Head of caudate nucleus (tissue), 42 donors: ENCODE results near the gene RECQL5.
"Not testable (repeated sequence)": the region's sequence is repeated elsewhere in the genome, so short reads cannot be mapped to it uniquely, and the experiment has no call there.

ENCODE experiments used
- DNase-seq, 42 donors: peaks; one replicate each; pipeline versions ENCODE4 v3.0.0 to v3.0.0-alpha.2; 2020 to 2021; ENCODE audit warnings: mixed read lengths in 7 of 42
- intact Hi-C: fragments of 100-400 bp; cut with DNase I; formaldehyde crosslinking; loops from one replicate; pipeline ENCODE4 v1.15.0; 2022

Gene RECQL5

DNA sequence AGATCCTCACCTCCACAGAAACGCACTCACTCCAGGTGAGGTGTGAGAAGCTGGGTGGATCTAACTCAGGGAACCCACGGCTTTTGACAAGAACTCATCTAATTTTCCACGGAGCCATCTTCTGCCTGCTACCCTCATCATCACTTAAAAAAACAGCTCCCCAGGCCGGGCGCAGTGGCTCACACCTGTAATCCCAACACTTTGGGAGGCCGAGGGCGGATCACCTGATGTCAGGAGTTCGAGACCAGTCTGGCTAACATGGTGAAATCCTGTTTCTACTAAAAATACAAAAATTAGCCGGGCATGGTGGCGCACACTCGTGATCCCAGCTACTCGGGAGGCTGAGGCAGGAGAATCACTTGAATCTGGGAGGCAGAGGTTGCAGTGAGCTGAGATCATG lies 28.9 kb downstream of the RECQL5 start:
- intact Hi-C loops, DNase-seq: not testable (repeated sequence)

DNA sequence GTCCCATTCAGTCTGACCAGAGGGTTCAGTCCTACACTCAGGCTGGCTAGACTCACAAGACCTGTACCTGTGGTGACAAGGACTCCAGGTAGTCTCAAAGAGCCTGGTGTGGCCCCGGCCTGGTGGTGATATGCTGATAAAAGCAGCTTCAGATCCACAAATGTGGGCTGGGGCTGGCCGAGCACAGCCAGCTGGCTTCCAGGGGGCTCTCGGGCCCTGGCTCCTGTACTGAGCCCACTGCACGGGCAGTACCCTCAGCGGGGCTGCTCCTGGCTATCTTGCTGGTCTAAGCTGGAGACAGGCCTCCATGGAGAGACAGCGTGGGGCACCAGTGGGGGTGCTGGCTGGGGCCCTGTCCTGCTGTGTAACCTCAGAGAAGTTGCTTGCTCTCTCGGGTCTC lies 29.4 kb downstream of the RECQL5 start:
- DNase-seq: no peak
- intact Hi-C loops: no loop called here

DNA sequence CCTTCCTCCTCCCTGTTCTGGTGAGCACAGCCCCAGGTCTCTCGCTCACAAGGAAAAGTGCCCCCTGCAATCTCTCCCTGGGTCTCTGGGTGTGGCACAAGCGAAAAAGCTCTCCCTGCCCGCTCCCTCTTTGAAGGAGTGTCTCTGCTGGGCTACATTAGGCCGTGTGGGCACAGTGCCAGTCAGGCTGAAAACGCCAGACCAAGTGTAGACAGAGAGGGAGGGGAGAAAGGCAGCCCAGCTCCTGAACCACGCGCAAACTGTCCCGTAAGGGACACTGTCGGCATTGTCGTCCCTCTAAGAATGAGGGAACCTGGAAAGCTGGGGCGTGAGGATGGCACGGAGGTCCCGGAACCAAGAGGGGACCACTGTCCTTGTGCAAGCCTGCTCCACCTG lies 29.8 kb downstream of the RECQL5 start:
- DNase-seq: peak in 39 of 42 donors; percentile 30 to 85 (median 58)

DNA sequence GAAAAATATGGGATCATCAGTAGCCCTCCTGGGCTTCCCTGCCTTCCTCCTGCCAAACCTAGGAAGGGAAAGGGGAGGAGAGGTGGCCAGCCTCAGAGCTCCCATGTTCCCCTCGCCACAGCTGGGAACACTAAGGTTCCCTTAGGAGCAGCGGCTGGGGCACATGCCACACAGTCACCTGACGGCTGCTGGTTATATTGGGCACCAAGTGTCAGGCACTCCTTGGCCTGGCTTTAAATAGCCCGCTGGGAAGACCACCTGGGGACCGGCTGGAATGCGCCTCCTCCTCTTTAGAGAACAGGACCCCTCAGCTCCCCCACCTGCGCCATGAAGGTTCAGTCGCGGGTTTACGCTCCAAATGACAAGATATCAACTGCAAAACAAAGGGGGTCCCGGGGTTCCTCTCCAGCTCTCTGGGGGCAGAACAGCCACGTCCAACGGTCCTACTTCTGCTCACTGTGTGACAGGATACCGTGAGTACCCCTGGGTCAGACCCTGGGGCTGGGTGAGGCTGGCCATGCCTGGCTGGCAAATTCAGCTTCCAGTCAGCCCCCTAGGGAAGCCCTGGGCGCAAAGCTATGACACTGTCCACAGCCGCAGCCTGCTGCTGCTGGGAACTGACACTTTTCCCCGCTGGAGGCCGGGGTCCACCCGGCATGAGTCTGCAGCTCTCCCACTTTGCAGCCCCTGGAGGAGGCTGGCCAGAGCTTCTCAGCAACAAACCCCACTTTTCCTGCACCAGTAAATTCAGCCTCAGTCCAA lies 30.4 kb downstream of the RECQL5 start:
- DNase-seq: no peak
- intact Hi-C loops: no loop called here

More for the DNA sequence above, 29.8 kb downstream of the RECQL5 start:
- intact Hi-C loops: no loop called here

DNA sequence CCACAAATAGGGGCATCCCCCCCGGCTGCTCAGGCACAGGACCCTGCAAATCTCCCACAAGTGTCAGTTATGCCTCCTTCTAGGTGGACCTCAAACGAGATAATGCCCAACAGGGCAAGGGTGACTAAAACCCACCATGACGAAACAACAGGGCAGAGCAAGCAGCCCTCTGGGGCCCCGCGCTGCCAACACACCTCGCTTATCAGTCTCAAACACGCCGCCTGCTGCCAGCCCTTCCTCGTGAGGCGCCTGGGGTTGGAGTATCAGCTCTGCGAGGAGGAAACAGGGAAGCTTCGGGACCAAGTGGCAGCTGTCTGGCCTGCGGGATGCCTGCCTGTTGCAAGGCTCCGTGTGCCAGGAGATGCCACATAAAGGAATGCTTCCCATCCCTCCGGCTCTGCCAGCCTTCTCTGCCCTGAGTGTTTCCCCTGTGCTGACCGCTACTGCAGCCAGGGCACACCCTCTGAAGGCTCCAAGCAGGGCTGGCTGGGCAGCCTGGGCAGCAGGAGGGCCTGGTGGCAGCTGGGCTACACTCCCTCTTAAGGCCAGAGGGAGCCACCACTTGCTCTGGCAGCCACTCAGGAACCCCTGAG lies 31.2 kb downstream of the RECQL5 start:
- DNase-seq: peak in 26 of 42 donors; percentile 20 to 74 (median 51)
- intact Hi-C loops: no loop called here

DNA sequence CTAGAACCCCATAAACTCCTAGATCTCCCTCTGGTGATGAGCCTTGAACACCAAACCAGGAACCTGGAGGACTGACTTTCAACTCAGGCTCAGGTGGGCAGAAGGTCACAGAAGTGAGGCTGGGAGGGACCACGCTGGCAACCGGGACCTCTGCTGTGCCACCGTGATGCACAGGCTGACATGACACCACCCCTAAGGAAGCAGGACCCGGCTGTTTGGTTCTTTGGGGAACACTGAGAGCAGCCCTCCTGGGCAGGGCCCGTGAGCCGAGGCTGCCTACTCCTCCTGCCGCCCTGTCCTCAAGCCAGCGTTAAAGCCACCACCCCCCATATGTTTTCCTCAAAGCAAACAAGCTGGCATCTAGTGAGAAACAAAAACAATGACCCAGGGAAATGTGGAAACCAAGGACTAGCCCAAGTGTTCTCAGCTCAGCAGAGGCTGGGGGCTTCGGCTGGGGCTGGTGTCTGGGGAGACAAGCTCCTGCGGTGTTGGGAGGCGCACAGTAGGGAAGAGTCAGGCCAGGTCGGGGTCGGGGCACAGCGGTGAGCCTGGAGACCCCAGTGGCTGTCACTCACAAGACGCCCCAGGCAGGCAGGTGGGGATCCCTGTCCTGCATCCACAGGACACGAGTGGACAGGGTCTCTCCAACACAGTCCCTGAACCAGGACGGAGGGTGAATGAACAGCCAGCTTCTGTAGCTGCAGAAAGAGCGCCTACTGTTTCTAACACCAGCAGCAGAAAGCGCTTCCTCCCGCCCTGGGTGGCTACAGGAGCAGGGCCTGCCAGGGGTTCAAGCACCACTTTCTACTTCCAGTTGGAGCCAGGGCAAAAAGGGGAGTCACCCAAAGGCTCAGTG lies 32.0 kb downstream of the RECQL5 start:
- intact Hi-C loops: no loop called here
- peak in 11 of 42 donors; percentile 29 to 57 (median 49) for DNase-seq

DNA sequence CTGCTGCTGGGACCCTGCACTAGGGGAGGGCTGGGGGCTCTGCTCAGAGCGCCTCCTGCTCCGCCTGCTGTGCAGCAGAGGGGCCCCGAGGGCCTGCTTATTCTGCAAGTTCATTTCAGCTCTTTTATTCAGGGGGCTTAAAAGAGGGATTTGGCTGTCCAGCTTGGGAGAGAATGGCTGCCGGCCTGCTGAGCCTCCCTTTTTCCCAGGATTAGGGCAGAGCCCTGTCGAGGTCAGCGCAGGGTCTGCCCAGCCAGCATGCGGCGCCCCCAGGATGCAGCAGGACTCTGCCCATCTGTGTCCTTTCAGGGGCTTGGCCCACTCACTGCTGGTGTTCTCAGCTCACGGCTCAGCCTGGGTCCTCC lies 32.6 kb downstream of the RECQL5 start:
- DNase-seq: peak in 1 of 42 donors; percentile 16
- intact Hi-C loops: no loop called here

DNA sequence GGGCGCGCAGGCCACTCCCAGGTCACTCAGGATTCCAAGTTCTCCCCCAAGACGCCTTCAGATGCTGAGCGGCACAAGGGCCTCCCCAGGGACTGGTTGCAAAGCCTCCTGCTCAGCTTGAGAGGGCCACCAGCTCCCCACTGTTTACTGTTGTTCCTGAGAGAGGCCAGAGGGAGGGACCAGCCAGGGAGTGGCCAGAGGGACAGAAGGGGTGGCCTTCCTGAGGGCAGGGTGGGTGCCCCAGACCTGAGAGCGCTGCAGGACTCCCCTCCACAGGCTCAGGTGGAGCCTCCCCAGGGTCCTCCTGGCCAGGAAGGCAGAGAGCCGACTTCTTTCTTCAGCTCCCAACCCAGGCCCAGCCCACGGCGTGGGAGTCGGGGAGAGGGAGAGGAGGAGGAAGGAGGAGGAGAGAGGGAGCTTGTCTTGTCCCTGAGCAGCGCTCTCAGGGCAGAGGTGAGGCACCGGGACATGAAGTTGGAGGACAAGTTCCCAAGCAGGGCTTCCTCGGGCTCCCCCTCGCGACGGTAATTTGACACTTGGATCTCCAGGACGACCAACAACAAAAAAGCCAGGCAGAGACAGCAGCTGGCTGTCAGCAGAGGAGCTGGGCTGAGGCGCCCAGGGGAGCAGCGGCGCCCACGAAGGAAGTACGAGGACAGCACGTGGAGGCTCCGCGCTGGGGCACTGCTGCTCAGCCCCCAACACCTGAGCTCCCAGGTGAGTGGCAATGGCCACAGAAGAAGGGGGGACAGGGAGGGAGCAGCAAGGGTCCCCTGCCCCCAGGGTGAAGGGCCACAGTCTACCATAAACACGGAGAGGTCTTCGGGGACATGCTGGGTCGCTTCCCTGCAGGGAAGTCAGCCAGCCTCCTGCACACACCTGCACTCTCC lies 33.2 kb downstream of the RECQL5 start:
- DNase-seq: peak; percentile 70 to 94 (median 87)
- intact Hi-C loops: no loop called here

DNA sequence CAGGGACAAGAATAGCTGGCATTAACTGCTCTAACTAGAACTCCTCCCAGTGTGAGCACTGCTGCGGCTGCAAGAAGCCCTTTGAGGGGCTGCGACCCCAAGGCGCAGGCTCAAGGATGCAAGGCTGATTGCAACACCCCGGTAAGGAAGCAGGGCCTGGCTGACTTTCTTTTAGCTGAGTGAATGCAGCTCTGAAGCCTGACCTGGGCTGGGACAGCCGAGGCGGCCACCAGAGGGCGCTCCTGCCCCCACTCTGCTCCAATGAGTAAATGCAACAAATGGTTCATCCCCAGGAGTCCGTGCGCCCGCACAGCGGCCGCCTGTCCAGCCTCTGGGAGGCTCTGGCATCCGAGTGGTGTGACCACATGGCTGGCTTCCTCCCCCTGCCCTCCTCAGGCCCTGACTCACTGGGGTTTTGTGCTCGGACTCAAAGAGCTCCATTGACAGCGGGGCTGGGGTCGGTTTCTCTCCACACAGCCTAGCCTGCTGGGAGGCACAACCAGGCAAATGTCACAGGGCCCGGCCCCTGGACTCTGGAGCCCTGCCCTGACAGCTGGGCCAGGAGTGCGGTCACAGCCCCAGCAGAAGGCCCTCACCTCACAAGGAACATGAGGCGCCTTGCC lies 34.0 kb downstream of the RECQL5 start, which contains the start of gene SMIM5:
SMIM5 (plus strand) TSS at position 572 of the 623 bp plus-strand sequence. CDS start 6,768 bp downstream, outside the sequence.
- intact Hi-C loops: no loop called here
- peak; percentile 84 to 99 (median 96) for DNase-seq

DNA sequence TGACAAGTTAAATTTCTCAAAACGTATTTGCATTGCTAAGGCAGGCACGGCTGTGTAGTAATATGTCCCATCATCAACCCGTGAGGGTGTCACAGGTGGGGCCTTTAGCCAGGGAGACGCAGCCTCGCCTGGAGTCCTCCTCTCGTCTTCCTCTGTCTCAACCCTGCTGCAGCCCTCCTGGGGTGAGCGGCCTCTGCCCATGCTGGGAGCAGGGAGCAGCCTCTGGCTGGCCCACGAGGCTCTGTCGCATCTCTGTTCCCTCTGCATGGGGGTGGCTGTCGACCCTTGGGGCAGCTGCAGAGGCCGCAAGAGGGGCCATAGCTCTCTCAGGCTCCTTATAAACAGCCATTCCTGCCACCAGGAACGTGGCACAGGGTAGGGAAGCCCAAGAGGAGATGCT lies 34.5 kb downstream of the RECQL5 start:
- no peak for DNase-seq
- intact Hi-C loops: no loop called here

DNA sequence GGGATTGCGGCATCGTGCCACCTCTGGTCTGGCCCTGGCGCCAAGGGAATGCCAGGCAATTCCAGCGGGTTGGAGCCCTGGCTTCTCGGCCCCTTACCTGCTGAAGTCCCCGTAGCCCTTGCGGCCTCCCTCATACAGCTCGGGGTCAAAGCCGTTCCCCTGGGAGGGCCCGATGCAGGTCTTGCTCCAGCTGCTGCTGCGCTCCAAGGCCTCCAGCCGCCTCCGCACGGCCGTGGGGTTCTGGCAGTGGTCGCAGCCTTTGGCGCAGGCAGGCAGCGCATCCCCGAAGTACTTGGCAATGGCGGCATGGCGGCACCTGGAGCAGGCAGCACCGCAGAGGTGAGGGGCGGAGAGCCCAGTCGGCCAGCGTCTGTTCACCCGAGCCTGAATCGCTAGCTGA lies 35.6 kb downstream of the RECQL5 start:
- no peak for DNase-seq
- intact Hi-C loops: no loop called here

DNA sequence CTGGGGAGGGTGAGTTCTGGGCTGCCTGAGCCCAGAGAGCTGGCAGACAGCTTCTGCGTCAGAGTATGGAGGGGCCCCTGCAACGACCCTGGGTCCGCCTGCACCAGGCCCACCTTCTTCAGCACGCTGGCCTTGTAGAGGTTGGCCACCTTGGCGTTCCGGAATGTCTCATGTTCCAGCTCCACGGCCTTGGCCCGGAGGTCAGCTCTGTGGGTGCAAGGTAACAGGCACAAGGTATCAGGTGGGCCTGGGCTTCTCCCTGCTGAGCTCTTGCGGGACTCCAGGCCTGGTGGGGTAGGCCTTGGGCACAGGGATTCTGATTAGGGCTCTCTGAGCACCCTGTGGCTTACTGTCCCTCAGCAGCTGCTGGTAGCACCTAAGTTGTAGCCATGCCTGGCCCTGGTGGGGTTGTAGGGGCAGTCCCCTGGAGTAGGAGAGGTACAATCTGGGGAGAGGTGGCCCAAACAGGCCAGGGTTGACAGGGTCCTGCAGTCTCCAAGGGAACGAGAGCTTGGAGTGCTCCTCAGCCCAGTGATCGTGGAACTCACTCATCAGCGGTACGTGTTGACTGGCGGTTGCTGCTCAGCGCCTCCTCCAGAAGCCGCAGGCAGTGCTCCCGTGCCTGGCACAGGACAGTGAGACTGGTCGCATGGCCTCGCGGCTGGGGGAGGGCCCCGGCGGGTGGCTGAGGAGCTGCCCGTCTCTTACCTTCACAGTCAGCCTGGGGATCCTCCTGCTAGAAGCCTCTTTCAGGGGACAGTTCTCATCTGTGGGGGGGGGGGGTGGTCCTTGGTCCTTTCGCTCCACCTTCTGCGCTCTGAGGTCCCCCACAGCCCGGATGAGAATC lies 36.7 kb downstream of the RECQL5 start:
- no peak for DNase-seq
- intact Hi-C loops: no loop called here

DNA sequence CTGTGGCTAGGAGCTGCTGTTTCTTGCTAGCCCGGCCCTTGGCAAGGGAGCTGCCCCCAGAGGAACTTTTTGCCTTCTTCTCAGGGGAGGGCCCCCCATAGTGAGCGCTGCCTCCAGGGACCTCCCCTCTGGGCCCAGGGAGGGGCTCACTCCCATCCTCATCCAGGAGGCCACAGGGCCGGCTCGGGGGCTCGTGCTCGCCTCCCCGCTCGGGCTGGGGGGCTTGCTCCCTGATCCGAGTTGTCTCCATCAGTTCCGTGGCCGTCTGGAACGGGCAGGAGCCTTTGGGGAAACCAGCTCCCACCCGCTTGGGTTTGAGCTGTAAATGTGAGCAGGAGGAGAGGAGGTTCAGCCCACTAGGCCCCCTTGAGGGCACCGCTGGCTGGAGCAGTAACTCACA lies 37.8 kb downstream of the RECQL5 start:
- intact Hi-C loops: no loop called here
- DNase-seq: no peak

DNA sequence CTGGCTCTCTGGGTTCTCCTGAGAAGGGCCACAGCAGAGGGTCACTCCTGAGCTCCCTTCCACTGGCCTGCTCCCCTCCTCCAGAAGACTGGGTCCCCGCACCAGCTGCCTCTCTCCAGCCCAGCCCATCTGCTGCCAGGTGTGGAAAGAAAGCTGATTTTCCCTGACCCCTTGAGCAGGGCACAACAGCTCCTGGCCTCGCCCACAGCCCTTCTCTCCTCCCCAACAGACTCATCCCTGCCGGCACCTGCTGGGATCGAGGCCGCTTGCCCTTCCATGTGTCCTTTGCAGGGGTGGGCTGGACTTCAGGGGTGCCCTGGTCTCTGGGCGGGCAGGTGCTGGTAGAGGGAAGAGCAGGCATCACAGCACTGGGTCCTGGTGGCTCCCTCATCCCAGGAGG lies 38.5 kb downstream of the RECQL5 start:
- DNase-seq: no peak
- intact Hi-C loops: no loop called here

DNA sequence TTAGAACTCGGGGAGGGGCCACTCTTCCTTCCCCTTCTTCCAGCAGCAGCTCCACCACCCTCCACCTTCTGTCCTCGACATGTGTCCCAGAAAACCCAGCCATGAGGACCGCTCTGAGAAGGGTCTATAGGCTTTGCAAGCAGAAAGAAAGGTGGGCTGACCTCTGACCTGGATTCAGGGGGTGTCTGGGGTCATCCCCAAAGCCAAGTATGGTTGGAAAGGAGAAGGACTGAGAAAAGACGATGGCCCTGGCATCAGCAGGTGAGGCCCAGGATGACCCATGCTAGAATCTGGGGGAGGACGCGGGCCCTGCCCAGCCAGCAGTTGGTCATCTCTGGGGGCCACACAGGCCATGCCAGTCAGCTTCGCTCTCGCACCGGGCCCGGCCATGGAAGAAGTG lies 39.9 kb downstream of the RECQL5 start:
- intact Hi-C loops: no loop called here
- DNase-seq: no peak

DNA sequence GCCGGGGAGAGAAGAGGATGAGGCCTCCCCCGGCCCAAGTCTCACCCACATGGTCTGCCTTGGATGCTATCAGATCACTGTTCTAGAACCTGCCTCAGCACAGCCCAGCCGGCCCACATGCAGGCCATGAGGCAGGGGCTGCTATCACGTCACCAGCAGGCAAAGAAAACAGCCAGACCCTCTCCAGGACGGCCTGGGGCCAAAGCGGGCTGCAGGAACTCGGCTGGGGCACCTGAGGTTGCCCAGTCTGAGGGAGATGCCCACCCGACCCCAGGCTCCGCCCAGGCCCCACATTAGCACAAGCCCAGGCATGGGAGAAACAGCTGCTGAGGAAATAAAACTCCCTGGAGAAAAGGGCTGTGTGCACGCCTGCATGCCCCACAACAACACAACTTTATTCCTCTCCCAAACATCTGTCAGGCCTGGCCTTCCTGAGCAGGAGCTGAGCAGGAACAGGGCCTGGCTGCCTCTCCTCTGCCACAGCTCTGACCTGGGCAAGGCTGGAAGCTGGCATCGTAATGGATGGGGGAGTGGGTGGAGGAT lies 40.4 kb downstream of the RECQL5 start:
- no peak for DNase-seq
- intact Hi-C loops: no loop called here

DNA sequence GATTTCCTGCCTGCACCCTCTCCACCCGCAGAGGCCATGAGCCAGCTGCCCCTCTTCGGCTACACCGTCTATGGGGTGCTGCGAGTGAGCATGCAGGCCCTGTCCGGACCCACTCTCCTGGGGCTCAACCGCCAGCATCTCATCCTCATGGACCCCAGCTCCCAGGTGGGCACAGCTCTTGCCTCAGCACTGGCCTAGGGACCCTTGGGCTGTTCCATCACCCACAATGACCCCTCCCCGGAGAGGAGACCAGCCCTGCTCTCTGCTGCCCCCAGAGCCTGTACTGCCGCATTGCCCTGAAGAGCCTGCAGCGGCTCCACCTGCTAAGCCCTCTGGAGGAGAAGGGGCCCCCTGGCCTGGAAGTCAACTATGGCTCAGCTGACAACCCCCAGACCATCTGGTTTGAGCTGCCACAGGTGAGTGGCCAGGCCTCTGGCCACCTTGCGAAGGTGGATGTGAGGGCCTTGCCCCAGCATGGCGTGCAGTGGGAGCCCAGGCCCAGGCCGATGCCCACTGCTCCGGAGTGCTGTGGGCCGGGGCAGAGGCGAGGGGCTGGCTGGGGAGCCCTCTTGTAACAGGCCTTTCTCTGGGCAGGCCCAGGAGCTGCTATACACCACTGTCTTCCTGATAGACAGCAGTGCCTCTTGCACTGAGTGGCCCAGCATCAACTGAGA lies 41.0 kb downstream of the RECQL5 start:
- intact Hi-C loops: no loop called here
- peak in 36 of 42 donors; percentile 30 to 77 (median 58) for DNase-seq
